GM23248 (cell line): ENCODE measurements around the gene PAIP2.

Experiments used
- EZH2 ChIP-seq: fragments of 200-600 bp; sonication (generic); IDR thresholded peaks from 2 replicates; pipeline ENCODE4 v1.6.1; 2018; ENCODE audit warnings: antibody characterized with exemption, mild to moderate bottlenecking; ENCODE audit not compliant: insufficient read depth, poor library complexity, severe bottlenecking
- EZH2phosphoT487 ChIP-seq: fragments of 200-600 bp; sonication (generic); IDR thresholded peaks from 2 replicates; pipeline ENCODE4 v1.6.1; 2018; ENCODE audit warnings: antibody characterized with exemption, moderate library complexity, mild to moderate bottlenecking, low read depth; ENCODE audit not compliant: insufficient read depth

DNA sequence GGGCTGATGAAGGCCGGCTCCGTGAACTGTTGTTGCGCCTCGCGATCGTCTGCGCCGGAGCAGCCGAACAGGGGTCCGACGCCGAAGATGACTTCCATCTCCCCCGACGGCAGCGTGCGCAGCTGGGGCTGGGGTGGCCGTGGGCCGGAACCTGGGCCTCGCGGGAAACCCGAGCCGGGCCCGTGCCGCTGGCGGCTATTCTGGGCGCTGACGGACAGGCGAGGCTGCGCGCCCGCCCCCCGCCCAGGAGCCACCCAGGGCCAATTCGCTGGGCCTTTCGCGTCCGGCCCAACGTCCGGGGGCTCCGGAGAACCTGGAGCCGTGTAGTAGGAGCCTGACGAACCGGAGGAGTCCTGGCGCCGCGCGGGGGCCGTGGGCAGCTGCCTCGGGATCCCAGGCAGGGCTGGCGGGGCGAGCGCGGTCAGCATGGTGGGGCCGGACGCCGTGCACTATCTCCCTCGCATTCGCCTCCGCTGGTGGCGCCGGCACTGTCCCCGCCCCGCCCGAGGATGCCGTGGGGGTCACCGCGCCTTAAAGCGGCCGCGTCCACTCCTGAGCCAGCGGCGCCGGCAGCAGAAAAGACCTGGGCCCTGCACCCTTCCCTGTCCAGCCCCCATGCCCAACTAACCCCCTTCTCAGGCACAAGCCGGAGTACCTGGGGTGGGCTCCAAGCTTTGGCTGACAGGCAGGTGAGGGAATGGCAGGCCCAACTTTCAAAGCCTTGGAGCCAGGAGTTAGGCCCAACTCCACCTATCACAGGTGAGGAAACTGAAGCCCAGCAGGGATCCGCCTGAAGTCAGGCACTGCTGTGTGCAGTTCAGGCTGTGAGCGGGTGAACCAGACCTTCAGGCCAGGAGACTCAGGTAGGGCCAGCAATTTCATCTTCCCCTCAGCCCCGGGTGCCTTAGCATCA, 53.3 kb downstream of the PAIP2 start, which contains the start of gene PROB1:
- TF ChIP-seq EZH2: no peak
- no peak for TF ChIP-seq EZH2phosphoT487
